SK-N-SH (cell line): ENCODE measurements around the gene SORBS1. TPM values are rescaled to one million over a fixed set of nuclear protein-coding genes. Genes with fewer than 3 reads are reported as not detected.

Source experiments
- CTCF ChIA-PET: fragments of 300-600, 350-600 bp; formaldehyde crosslinking; extraction: SDS; loops from one replicate; lab custom pipeline; 2021; lab: Yijun Ruan, JAX
- POLR2A ChIA-PET: fragments of 350-600 bp; sonication (Branson Sonifier 250); formaldehyde crosslinking; extraction: SDS; loops from one replicate; lab custom pipeline; 2020; ENCODE audit warnings: antibody characterized with exemption, inconsistent platforms; lab: Yijun Ruan, JAX
- DNase-seq: peaks from one replicate; pipeline ENCODE4 v3.0.0; 2012
- H2AFZ ChIP-seq: fragments of 200-600 bp; sonication (generic); 2 replicates; pipeline ENCODE4 v1.8.1; 2016; ENCODE audit warnings: antibody characterized with exemption, mild to moderate bottlenecking, low read depth
- H3F3A ChIP-seq: fragments of 200-600 bp; sonication (generic); replicated peaks from 2 replicates; pipeline ENCODE3; 2016; ENCODE audit warnings: antibody characterized with exemption, mild to moderate bottlenecking; ENCODE audit not compliant: insufficient read depth
- H3K27ac ChIP-seq, 2 experiments: fragments of 200-500 bp in 1 of 2; fragments of 200-600 bp in 1 of 2; sonication (Bioruptor generic) in 1 of 2; sonication (generic), shearing (Covaris generic) in 1 of 2; 2 replicates each; pipeline versions ENCODE4 v1.5.1 to v1.6.1; 2014 to 2016; ENCODE audit warnings: low read depth in 2 of 2, inconsistent platforms in 1 of 2, low read length in 1 of 2, mild to moderate bottlenecking in 1 of 2, mixed read lengths in 1 of 2
- H3K27me3 ChIP-seq: fragments of 200-600 bp; sonication (generic), shearing (Covaris generic); 2 replicates; pipeline ENCODE4 v1.6.1; 2016; ENCODE audit warnings: mixed run types; ENCODE audit not compliant: insufficient read depth
- H3K36me3 ChIP-seq, 2 experiments: fragments of 200-500 bp in 1 of 2; fragments of 200-600 bp in 1 of 2; sonication (Bioruptor generic) in 1 of 2; sonication (generic) in 1 of 2; replicated peaks in 1 of 2; 2 replicates each; pipeline versions ENCODE3 to v1.5.1; 2014 to 2016; ENCODE audit warnings: low read length in 1 of 2, mild to moderate bottlenecking in 1 of 2; ENCODE audit not compliant: insufficient read depth in 2 of 2, control insufficient read depth in 1 of 2
- H3K4me1 ChIP-seq, 2 experiments: fragments of 200-500 bp in 1 of 2; fragments of 200-600 bp in 1 of 2; sonication (Bioruptor generic) in 1 of 2; sonication (generic), shearing (Covaris generic) in 1 of 2; 2 replicates each; pipeline versions ENCODE4 v1.5.1 to v1.6.1; 2014 to 2016; ENCODE audit warnings: low read depth in 1 of 2, low read length in 1 of 2, mixed run types in 1 of 2; ENCODE audit not compliant: insufficient read depth in 2 of 2, control insufficient read depth in 1 of 2
- H3K4me2 ChIP-seq: fragments of 200-600 bp; sonication (generic), shearing (Covaris generic); 2 replicates; pipeline ENCODE4 v1.6.1; 2017; ENCODE audit warnings: mixed run types
- H3K4me3 ChIP-seq, 2 experiments: fragments of 200-500 bp in 1 of 2; fragments of 200-600 bp in 1 of 2; sonication (Bioruptor generic) in 1 of 2; sonication (generic), shearing (Covaris generic) in 1 of 2; 2 replicates each; pipeline versions ENCODE4 v1.5.1 to v1.8.1; 2014 to 2016; ENCODE audit warnings: low read depth in 2 of 2, inconsistent platforms in 1 of 2, low read length in 1 of 2, mild to moderate bottlenecking in 1 of 2, mixed read lengths in 1 of 2, moderate library complexity in 1 of 2
- H3K79me2 ChIP-seq: fragments of 200-600 bp; sonication (generic); 2 replicates; pipeline ENCODE4 v1.8.1; 2017; ENCODE audit warnings: mild to moderate bottlenecking; ENCODE audit not compliant: insufficient read depth
- H3K9ac ChIP-seq: fragments of 200-600 bp; sonication (generic); 2 replicates; pipeline ENCODE4 v1.6.1; 2017; ENCODE audit warnings: mixed run types
- H3K9me2 ChIP-seq: fragments of 200-600 bp; sonication (generic); 2 replicates; pipeline ENCODE4 v1.6.1; 2017; ENCODE audit warnings: mixed run types
- H3K9me3 ChIP-seq: fragments of 200-600 bp; sonication (generic); 2 replicates; pipeline ENCODE4 v1.6.1; 2017; ENCODE audit warnings: mixed run types, mild to moderate bottlenecking, moderate library complexity
- H4K20me1 ChIP-seq: fragments of 200-600 bp; sonication (generic); 2 replicates; pipeline ENCODE4 v1.6.1; 2017; ENCODE audit warnings: mild to moderate bottlenecking, mixed run types; ENCODE audit not compliant: insufficient read depth
- CHD2 ChIP-seq: fragments of 150-350 bp; IDR thresholded peaks from 2 replicates; pipeline ENCODE4 v1.6.1; 2018; ENCODE audit warnings: low read length; ENCODE audit not compliant: partially characterized antibody
- FOXM1 ChIP-seq: IDR thresholded peaks from 2 replicates; pipeline ENCODE4 v1.4.0; 2012; ENCODE audit warnings: low read depth, mild to moderate bottlenecking
- GABPA ChIP-seq: IDR thresholded peaks from 2 replicates; pipeline ENCODE4 v1.4.0; 2012; ENCODE audit warnings: low read depth, mild to moderate bottlenecking
- GATA2 ChIP-seq: sonication (generic); formaldehyde crosslinking; IDR thresholded peaks from 2 replicates; pipeline ENCODE4 v1.5.0; 2020; ENCODE audit warnings: mild to moderate bottlenecking, missing genetic modification reagents
- MAX ChIP-seq: IDR thresholded peaks from 2 replicates; pipeline ENCODE4 v1.4.0; 2012; ENCODE audit warnings: low read depth
- MXI1 ChIP-seq: IDR thresholded peaks from 2 replicates; pipeline ENCODE4 v1.6.1; 2012; ENCODE audit warnings: mild to moderate bottlenecking, low read depth, low read length, improper control_type of control experiment
- NFIC ChIP-seq: IDR thresholded peaks from 2 replicates; pipeline ENCODE4 v1.4.0; 2012; ENCODE audit warnings: borderline replicate concordance
- NRF1 ChIP-seq: IDR thresholded peaks from 2 replicates; pipeline ENCODE4 v1.6.1; 2012; ENCODE audit warnings: low read depth, mild to moderate bottlenecking, low read length
- POLR2AphosphoS5 ChIP-seq: IDR thresholded peaks from 2 replicates; pipeline ENCODE4 v1.6.1; 2012; ENCODE audit warnings: low read depth, low read length
- RCOR1 ChIP-seq: fragments of 150-350 bp; IDR thresholded peaks from 2 replicates; pipeline ENCODE4 v1.6.1; 2017; ENCODE audit warnings: antibody characterized with exemption, low read length
- RFX5 ChIP-seq: IDR thresholded peaks from 2 replicates; pipeline ENCODE4 v1.6.1; 2012; ENCODE audit warnings: mild to moderate bottlenecking, improper control_type of control experiment, low read length
- SIN3A ChIP-seq: IDR thresholded peaks from 2 replicates; pipeline ENCODE4 v1.6.1; 2012; ENCODE audit warnings: low read depth, mild to moderate bottlenecking, low read length, moderate library complexity, borderline replicate concordance
- SMC3 ChIP-seq: IDR thresholded peaks from 2 replicates; pipeline ENCODE4 v1.6.1; 2012; ENCODE audit warnings: low read depth, low read length, improper control_type of control experiment
- TAF1 ChIP-seq: IDR thresholded peaks from 2 replicates; pipeline ENCODE4 v1.6.1; 2012; ENCODE audit warnings: low read depth, mild to moderate bottlenecking, low read length, moderate library complexity, borderline replicate concordance
- TCF12 ChIP-seq: IDR thresholded peaks from 2 replicates; pipeline ENCODE4 v1.4.0; 2012
- TEAD4 ChIP-seq: IDR thresholded peaks from 2 replicates; pipeline ENCODE4 v1.4.0; 2012; ENCODE audit warnings: mild to moderate bottlenecking, borderline replicate concordance; ENCODE audit not compliant: insufficient read depth
- YY1 ChIP-seq: IDR thresholded peaks from 2 replicates; pipeline ENCODE4 v1.4.0; 2012; ENCODE audit warnings: low read depth, mild to moderate bottlenecking
- whole genome bisulfite sequencing: methylation state at CpG from one replicate; pipeline ENCODE4 v1.1.6; 2017; ENCODE audit warnings: low lambda C conversion rate; 5-methylcytosine and 5-hydroxymethylcytosine counted together
- polyA plus RNA-seq, 3 experiments: library from polyadenylated mRNA; depleted of rRNA; stranded (reverse); fragments of >200 nt; gene quantifications; 2 replicates each; pipeline ENCODE4 v1.2.3, GENCODE V29; 2012
- TF ChIP-seq, protein P1 (sequence below): IDR thresholded peaks from 2 replicates; pipeline ENCODE4 v1.4.0; 2012; ENCODE audit warnings: low read depth, borderline replicate concordance
- TF ChIP-seq, protein P2 (sequence below): IDR thresholded peaks from 2 replicates; pipeline ENCODE4 v1.6.1; 2012; ENCODE audit warnings: mild to moderate bottlenecking, low read depth, low read length, moderate library complexity

The SORBS1 gene
- polyA plus RNA-seq, 1 of the 3 experiments (the other 2 are of a cell fraction): 0.36 TPM

- Histone ChIP-seq H3K9me3 (no peaks in the 10 kb centered on the region), H3K27ac (no peak overlapping the region), H3K79me2 (no peaks in the 10 kb centered on the region), H3K36me3 (no peaks in the 10 kb centered on the region), H3K4me1 (peaks cover 0 to 9% of the 10 kb centered on the region in 2 experiments; a peak in 1 of 4 replicates), H4K20me1 (no peaks in the 10 kb centered on the region), H3K9ac (no peak overlapping the region), H2AFZ (no peak overlapping the region), H3K4me3 (no peak overlapping the region), H3K4me2 (no peak overlapping the region), H3K27me3 (peaks cover 5% of the 10 kb centered on the region; the same call in 1 of the 2 replicates), H3F3A (no peaks in the 10 kb centered on the region), H3K9me2 (no peaks in the 10 kb centered on the region)
- 85% methylated on average over 4 of the region's 4 CpGs for WGBS
- ChIA-PET POLR2A (no interaction called here), CTCF (no interaction called here)
- TF ChIP-seq NFIC: no peak
- TF ChIP-seq TCF12: no peak
- TF ChIP-seq SMC3: no peak
- no peak for TF ChIP-seq RFX5
- TF ChIP-seq TAF1: no peak
- no peak for TF ChIP-seq NRF1
- TF ChIP-seq FOXM1: no peak
- no peak for TF ChIP-seq CHD2
- TF ChIP-seq MAX: no peak
- no peak for TF ChIP-seq POLR2AphosphoS5
- no peak for TF ChIP-seq SIN3A
- no peak for TF ChIP-seq GATA2 (CRISPR knock-in tag)
- TF ChIP-seq, protein P1, sequence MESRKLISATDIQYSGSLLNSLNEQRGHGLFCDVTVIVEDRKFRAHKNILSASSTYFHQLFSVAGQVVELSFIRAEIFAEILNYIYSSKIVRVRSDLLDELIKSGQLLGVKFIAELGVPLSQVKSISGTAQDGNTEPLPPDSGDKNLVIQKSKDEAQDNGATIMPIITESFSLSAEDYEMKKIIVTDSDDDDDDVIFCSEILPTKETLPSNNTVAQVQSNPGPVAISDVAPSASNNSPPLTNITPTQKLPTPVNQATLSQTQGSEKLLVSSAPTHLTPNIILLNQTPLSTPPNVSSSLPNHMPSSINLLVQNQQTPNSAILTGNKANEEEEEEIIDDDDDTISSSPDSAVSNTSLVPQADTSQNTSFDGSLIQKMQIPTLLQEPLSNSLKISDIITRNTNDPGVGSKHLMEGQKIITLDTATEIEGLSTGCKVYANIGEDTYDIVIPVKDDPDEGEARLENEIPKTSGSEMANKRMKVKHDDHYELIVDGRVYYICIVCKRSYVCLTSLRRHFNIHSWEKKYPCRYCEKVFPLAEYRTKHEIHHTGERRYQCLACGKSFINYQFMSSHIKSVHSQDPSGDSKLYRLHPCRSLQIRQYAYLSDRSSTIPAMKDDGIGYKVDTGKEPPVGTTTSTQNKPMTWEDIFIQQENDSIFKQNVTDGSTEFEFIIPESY: no peak
- TF ChIP-seq RCOR1: no peak
- DNase-seq: peak; percentile 33
These were observed 1.7 kb downstream of the SORBS1 start for GRCh38 chr10:95559471-95559870.

- Histone ChIP-seq H3K9ac (no peak overlapping the region), H2AFZ (no peak overlapping the region), H3K36me3 (no peaks in the 10 kb centered on the region), H3F3A (no peaks in the 10 kb centered on the region), H3K27me3 (peaks cover 5% of the 10 kb centered on the region; the same call in 1 of the 2 replicates), H3K4me2 (no peak overlapping the region), H3K9me2 (no peaks in the 10 kb centered on the region), H4K20me1 (no peaks in the 10 kb centered on the region), H3K4me1 (peaks cover 0 to 9% of the 10 kb centered on the region in 2 experiments; a peak in 1 of 4 replicates), H3K9me3 (no peaks in the 10 kb centered on the region), H3K27ac (no peak overlapping the region), H3K79me2 (no peaks in the 10 kb centered on the region), H3K4me3 (no peak overlapping the region)
- POLR2A ChIA-PET: no interaction called here
- CTCF ChIA-PET: interaction anchor here (0.7 kb wide), 1 partner anchor 49 kb away, joined by 3 read pairs; no protein-coding TSS in a partner anchor
- no peak for DNase-seq
- 74% methylated on average over 1 of the region's 1 CpG for WGBS
- TF ChIP-seq, protein P2, sequence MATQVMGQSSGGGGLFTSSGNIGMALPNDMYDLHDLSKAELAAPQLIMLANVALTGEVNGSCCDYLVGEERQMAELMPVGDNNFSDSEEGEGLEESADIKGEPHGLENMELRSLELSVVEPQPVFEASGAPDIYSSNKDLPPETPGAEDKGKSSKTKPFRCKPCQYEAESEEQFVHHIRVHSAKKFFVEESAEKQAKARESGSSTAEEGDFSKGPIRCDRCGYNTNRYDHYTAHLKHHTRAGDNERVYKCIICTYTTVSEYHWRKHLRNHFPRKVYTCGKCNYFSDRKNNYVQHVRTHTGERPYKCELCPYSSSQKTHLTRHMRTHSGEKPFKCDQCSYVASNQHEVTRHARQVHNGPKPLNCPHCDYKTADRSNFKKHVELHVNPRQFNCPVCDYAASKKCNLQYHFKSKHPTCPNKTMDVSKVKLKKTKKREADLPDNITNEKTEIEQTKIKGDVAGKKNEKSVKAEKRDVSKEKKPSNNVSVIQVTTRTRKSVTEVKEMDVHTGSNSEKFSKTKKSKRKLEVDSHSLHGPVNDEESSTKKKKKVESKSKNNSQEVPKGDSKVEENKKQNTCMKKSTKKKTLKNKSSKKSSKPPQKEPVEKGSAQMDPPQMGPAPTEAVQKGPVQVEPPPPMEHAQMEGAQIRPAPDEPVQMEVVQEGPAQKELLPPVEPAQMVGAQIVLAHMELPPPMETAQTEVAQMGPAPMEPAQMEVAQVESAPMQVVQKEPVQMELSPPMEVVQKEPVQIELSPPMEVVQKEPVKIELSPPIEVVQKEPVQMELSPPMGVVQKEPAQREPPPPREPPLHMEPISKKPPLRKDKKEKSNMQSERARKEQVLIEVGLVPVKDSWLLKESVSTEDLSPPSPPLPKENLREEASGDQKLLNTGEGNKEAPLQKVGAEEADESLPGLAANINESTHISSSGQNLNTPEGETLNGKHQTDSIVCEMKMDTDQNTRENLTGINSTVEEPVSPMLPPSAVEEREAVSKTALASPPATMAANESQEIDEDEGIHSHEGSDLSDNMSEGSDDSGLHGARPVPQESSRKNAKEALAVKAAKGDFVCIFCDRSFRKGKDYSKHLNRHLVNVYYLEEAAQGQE: no peak
- TF ChIP-seq CHD2: no peak
- no peak for TF ChIP-seq TEAD4
- TF ChIP-seq GABPA: no peak
- TF ChIP-seq SMC3: no peak
- TF ChIP-seq YY1: no peak
- TF ChIP-seq SIN3A: no peak
- TF ChIP-seq RFX5: no peak
- no peak for TF ChIP-seq NRF1
- TF ChIP-seq MXI1: no peak
- no peak for TF ChIP-seq GATA2 (CRISPR knock-in tag)
These were observed 2.4 kb downstream of the SORBS1 start for GRCh38 chr10:95558593-95559320.
